ENCODE measurements around the gene MEF2C. TPM values are rescaled to one million over a fixed set of nuclear protein-coding genes. Genes with fewer than 3 reads are reported as not detected.

The MEF2C gene
- total RNA-seq, 1 donor from 2014 or later, result 48.6 TPM

GRCh38 chr5:88888848-88889188, 5.8 kb upstream of the MEF2C start:
- DNase-seq (ENCODE audit: low spot score), result no peak

DNA sequence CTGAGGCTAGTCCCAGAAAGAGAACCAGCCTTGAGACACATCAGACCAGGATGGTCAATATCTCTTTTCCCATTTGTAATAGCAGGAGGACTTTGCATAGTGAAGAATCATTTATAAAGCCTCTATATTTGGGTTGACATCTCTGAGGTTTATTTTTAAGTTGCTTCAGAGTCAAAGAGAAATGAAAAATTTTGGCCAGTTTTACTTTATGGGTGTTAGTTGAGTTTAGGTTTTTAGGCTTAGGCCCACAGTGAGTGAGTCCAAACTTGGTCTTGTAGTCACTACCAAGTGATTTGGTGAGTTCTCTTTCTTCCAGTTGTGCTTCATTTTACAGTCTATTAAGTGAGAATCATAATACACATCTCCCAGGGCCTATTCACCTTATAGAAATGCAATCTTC, 5.3 kb upstream of the MEF2C start:
- no peak for DNase-seq (ENCODE audit: low spot score)

- DNase-seq (ENCODE audit: low spot score), result no peak
Measured at GRCh38 chr5:88887342-88887741, 4.4 kb upstream of the MEF2C start.

GRCh38 chr5:88886746-88887341, 3.9 kb upstream of the MEF2C start:
- DNase-seq (ENCODE audit: low spot score), result no peak

DNA sequence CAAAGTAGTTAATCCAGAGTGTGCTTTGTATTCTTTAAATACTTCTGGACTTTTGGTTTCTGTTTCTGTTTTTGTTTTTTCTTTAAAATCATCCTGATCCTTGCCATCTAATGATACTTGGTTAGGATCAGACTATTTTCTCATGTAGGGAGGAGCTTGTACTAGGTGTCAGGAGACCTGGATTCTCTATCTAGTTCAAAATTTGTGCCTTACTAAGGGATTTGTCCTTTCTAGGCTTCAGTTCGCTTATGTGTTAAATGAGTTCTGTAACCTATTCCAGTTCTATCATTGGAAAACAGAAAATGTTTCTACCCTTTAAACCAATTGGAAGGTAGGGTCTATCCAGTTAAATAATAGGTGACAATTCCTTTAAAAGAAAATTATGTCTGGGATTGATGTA, 3.3 kb upstream of the MEF2C start:
- no peak for DNase-seq (ENCODE audit: low spot score)

DNA sequence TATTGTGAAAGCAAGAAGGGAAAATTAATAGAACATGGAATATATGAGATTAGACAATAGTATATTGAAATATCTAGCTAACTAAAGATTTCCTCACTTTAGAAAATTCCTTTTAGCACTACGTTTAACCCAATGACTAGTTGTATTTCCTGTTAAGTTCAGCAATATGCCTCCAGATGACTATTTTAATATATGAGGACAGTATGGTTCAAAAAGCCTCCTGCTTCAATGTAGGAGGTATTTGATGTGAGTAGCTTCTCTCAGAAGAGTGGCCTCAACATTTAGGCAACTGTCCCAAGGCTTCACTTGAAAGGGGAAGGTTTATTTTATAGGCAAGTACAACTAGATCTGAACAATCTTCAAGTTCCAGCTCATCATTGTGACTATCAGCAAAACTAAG, 2.0 kb upstream of the MEF2C start:
- no peak for DNase-seq (ENCODE audit: low spot score)

DNA sequence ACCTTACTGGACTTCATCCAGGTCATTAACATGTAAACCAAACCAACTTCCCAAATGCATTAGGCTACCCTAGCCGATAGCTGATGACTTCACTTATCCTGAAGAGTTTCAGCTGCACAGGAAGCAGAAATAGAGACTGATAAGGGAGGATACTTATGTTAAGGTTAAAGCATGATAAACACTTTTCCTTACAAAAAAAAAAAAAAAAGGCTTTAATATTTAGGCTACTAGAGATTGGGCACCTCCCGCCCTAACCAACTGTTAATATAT, 1.6 kb upstream of the MEF2C start:
- peak; percentile 56 for DNase-seq (ENCODE audit: low spot score)

- DNase-seq (ENCODE audit: low spot score), result peak; percentile 85
Measured at GRCh38 chr5:88883836-88884607, 1.0 kb upstream of the MEF2C start.

GRCh38 chr5:88882276-88883038, 527 bp downstream of the MEF2C start:
- peak; percentile 51 for DNase-seq (ENCODE audit: low spot score)

DNA sequence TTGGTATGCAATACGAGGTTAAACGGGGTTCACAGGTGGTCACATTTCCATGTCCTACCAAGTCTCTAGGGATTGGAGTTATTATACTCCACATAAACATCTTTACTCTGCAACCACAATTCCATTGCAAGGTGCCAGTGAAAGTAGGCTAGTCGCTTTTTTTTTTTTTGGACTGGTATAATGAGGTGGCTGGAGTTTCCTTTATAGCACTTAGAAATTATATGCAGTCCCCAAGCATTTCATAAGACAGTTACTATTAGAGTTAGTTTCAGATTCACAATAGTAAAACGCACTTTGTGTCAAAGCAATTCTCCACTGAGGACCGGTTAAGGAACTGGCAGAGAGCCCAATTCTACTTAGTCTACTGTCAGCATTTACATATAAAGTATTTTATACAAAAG, 1.4 kb downstream of the MEF2C start:
- DNase-seq (ENCODE audit: low spot score), result peak; percentile 48

DNA sequence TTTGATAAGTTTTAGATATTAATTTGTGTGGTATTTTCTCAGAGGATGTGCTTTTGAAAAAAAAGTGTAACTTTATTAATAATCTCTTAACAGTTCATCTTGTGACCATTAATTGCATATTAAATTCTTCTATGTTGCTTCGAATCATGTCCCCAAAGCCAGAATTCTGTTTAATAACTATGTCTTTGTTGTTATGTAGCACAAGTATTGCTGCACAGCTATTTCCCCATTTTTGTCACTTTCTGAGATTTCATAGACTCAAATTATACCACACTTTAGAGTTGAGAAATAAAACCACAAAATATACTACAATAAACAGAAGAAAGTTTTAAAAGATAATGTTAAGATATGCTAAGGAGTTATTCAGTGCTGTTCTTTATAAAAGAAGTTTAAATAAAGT, 2.8 kb downstream of the MEF2C start:
- DNase-seq (ENCODE audit: low spot score), result no peak

DNA sequence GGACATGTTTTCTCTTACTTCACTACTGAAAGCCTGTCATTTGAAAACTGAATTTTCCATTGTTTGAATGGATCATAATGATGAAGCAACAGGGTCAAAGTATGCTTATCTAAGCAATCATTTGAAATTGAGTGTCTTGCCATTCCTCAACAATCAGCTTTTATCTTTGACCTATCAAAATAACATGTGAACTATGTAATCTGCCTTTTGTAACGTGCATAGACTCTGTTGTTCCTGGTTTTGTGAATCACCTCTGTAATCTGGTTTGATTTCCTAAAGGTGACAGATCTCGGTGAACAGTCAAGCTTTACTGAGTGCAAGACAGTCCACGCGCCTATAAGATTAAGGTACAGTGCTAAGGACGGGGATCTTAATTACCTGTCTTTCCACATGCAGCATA, 3.3 kb downstream of the MEF2C start:
- DNase-seq (ENCODE audit: low spot score), result no peak

GRCh38 chr5:88878976-88879375, 4.0 kb downstream of the MEF2C start:
- DNase-seq (ENCODE audit: low spot score), result no peak

GRCh38 chr5:88877826-88878225, 5.2 kb downstream of the MEF2C start:
- DNase-seq (ENCODE audit: low spot score), result peak; percentile 44

GRCh38 chr5:88876714-88877113, 6.3 kb downstream of the MEF2C start:
- peak; percentile 74 for DNase-seq (ENCODE audit: low spot score)

GRCh38 chr5:88875341-88876234, 7.4 kb downstream of the MEF2C start:
- peak; percentile 39 for DNase-seq (ENCODE audit: low spot score)

DNA sequence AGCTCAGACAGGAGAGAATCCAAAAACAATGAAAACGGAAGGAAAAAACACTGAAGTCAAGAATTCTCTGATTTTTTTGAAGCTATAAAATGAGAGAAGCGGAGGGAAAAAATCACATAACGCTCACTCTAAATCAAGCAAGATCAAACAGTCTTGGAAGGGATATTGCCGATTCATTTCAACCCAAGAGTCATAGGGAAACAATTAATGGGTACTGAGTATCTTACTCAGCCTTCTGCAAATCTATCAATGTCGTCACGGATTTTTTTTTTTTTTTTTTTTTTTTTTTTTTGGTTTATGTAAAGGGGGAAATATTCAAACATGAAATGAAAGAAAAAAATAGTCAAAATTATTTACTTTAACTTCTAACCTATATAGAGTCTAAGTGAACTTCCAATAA, 9.5 kb downstream of the MEF2C start:
- no peak for DNase-seq (ENCODE audit: low spot score)

GRCh38 chr5:88872971-88873370, 10.0 kb downstream of the MEF2C start:
- DNase-seq (ENCODE audit: low spot score), result no peak

DNA sequence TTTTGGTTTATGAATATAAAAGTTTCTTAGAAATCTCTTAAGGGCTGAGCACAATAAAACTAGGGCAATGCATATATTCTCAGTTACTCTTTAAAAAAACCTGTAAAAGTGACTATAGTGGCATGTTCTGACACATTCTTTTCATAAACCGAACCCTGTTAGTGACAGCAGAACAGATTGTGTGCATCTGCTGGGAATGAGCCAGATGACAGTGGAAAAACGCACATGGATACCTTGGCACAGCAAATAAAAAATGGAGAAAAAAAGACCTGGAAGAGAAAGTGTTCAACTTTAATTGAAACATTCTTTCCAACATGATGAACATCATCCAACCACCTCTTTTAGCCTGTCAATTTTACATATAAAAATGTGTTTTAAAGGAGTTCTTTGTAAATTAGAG, 12.7 kb downstream of the MEF2C start:
- DNase-seq (ENCODE audit: low spot score), result no peak

DNA sequence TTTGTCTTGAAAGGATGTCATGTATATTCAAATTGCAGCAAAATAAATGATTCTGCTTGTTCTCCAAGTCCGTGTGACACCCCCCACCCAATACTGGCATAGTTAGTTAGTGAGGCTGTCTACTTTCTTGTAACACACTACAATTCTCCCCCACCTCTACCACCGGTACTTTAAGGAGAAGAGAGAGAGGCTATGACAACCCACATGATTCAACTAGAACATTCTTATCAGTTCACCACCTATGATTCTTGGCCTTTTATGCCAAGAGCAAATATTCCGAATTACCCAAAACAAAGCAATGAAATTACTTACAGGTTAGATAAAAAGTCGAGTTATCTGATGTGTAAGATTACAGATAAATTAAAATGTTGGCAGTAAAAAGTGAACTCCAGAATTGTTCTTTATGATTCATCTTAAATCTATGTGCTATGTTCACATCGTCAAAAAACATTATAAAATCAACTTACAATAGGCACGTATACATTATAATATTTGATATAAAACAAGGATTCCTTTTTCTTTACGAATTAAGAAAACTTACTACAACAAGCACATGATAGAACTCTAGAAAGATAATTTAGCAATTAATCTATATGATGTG, 14.4 kb downstream of the MEF2C start:
- no peak for DNase-seq (ENCODE audit: low spot score)

- no peak for DNase-seq (ENCODE audit: low spot score)
Measured at GRCh38 chr5:88867638-88868037, 15.3 kb downstream of the MEF2C start.

DNA sequence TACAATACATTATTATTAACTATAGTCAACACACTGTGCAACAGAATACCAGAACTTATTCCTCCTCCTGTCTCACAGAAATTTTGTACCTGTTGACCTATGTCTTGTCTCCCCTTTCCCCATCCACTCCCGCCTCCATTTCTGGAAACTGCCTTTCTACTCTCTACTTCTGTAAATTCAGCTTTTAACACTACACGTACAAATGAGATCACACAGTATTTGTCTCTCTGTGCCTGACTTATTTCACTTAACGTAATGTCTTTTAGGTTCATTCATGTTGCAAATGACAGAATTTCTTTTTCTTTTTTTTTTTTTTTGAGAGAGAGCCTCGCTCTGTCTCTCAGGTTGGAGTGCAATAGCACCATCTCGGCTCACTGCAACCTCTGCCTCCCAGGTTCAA, 19.5 kb downstream of the MEF2C start:
- DNase-seq (ENCODE audit: low spot score), result no peak

All from umbilical cord (tissue), 2 donors.